Stimulated activated CD4-positive, alpha-beta T cell treated with anti-CD3 and anti-CD28 coated beads, Interleukin-15, amount 100 ng/mL, for 48 hours (primary cell): ENCODE data around the gene CD82.
"Not testable (repeated sequence)": the region's sequence is repeated elsewhere in the genome, so short reads cannot be mapped to it uniquely, and the experiment has no call there.

Experiments used
- DNase-seq, 2 donors: peaks; one replicate each; pipeline ENCODE4 v3.0.0-alpha.2; 2020; ENCODE audit warnings: low read depth in 2 of 2

The CD82 gene

DNA sequence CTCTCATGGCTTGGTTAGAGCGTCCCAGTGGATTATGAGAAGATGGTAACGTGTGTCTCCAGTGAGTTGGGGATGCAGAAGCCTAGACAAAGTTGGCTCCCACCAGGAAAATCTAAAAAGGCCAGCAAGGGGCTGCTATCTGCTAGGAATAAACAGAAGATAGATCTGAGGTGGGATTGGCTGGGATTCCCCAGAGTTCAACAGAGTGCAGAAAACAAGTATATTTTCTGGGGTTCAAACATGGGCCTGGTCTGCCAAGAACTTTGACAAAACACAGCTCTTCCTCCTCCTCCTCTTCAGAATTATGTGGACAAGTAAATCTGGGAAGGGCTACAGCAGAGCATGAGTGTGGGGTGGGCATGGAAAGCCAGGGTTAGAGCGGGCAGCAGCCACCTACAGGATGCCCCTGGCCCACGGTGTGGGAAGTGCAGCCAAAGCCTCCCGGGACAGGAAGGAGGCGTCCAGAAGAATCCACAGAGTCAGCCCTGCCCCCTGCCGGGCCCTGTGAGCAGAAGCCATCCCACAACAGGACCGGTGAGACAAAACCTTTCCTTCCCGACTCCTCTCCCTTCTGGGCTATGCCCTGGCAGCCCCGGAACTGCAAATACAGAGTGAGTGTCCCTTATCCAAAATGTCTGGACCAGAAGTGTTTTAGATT is 67.1 kb downstream of the CD82 start:
- DNase-seq: peak in 1 of 2 donors; percentile 33

DNA sequence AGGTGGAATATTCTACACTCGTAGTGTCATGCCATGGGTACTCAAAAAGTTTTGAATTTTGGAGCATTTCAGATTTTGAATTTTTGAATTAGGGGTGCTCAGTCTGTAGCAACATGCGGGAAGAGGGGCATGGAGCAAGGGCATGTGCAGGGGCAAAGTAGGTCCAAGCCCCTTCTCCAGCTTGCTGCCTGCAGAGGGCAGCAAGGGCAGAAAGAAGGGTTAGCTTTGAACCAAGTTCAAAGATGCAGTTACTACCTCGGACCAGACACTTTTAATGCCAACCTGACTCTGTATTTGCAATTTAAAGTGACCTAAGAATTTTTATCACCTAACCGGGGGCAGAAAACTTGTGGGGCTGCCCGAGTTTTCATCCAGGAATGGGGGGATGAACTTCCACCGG is 68.2 kb downstream of the CD82 start:
- DNase-seq: no peak

DNA sequence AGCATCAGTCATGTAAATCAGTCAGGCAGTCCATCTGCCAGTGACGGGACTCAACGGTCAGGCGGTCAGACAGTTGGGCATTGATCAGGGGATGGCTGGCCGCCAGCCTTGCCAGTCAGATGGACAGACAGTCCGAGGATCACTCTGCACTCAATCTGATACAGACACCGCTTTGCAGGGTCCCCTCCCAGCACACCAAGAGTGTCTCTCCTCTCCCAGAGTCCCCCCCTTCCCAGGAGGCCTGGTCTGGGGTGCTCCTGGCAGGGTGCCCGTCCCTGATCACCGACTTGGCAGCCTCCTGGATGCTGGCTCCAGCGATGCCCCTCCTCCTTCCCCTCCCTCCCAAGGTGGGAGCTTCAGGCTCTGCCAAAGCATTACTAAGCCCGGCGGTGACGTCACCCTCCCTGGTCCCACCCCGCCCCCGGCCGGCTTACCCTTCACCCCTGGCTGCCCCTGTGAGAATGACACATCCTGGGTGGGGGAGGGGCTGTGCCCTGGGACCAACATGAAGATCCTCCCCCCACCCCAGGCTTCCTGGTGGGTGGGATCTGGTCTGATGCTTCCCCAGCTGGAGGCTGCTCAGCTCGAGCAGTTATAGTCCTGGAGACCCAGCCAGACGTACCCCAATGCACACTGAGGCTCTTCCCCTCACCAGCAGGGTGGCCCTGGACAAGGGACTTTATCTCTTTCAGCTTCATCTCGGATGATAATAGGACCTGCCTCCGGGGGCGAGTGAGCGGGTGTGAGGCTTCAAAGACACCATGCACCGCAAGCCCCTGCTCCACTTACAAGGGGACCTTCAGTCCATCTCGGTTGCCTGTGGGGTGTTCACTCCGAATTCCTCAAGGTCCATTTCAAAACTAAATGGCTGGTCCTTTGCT is 69.2 kb downstream of the CD82 start:
- DNase-seq: no peak

DNA sequence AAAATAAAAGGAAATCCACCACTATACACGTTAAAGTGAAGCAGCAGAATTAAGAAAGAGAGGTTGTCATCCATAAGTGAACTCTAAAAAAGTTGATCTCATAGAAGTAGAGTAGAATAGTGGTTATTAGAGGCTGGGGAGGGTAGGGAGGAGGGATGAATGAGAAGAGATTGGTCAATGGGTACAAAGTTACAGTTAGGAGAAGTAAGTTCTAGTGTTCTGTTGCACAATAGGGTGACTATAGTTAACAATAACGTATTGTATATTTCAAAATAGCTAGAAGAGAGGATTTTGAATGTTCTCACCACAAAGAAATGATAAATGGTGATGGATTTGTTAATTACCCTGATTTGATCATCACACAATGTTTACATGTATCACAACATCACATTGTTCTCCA is 72.0 kb downstream of the CD82 start:
- DNase-seq: no peak

DNA sequence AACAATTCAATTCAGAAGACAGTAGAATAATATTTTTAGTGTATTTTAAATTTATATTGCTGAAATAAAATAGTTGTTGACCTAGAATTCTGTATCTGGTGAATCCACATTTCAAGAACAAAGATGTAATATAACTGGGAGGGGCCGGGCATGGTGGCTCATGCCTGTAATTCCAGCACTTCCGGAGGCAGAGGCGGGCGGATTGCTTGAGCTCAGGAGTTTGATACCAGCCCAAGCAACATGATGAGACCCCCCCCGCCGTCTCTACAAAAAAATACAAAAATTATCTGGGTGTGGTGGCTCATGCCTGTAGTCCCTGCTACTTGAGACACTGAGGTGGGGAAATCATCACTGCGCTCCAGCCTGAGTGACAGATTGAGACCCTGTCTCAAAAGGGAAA is 72.6 kb downstream of the CD82 start:
- DNase-seq: no peak

DNA sequence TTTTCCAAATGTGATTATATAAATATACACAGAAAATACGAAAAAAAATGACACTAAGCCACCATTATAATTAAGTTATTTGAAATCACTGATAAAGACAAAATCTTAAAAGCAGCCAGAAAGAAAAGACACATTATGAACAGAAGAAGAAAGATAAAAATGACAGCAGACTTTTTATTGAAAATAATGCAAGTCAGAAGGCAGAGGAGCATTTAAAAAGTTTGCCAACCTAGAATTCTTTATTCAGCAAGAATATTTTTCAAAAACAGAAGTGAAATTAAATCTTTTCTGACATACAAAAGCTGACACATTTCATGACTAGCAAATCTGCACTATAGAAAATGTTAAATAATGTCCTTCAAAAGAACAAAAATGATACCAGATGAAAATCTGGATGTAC is 77.8 kb downstream of the CD82 start:
- no peak for DNase-seq

DNA sequence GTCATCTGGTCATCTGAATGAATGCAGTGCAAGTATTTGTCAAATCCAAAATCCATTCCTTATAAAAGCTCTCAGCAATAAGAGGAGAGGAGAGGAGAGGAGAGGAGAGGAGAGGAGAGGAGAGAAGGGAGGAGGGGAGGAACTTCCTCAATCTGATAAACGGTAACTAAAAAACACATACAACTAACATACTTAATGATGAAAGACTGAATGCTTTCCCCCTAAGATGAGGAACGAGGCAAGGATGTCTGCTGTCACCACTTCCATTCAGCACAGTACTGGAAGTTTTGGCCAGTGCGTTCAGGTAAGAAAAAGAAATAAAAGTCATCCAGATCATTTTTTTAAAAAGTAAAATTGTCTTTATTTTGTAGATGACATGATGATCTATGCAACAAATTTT is 80.4 kb downstream of the CD82 start:
- no peak for DNase-seq

DNA sequence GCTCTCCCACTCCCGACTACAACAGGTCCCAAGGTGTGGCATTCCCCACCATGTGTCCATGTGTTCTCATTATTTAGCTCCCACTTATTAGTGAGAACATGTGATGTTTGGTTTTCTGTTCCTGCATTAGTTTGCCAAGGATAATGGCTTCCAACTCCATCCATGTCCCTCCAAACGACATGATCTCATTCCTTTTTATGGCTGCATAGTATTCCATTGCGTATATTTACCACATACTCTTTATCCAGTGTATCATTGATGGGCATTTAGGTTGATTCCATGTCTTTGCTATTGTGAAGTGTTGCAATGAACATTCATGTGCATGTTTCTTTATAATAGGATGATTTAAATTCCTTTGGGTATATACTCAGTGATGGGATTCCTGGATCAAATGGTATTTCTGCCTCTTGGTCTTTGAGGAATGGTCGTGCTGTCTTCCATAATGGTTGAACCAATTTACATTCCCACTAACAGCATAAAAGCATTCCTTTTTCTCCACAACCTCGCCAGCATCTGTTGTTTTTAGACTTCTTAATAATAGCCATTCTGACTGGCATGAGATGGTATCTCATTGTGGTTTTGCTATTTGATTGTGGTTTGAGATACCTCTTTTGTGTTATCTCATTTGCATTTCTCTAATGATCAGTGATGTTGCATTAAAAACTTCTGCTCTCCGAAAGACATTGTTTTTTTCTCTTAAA is 81.9 kb downstream of the CD82 start:
- DNase-seq: not testable (repeated sequence)

DNA sequence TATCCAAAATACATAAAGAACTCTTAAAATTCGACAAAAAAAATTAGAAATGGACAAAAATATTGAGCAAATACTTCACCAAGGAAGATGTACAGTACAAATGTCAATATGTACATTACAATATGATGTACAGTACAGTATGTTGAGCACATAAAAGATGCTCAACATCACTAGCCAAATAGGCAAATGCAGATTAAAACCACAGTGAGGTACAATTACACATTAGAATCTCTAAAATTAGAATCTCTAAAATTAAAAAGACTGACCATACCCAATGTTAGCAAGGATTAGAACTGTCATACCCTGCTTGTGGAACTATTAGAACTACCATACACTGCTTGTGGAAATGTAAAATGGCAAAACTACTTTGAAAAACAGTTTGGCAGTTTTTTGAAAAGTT is 82.6 kb downstream of the CD82 start:
- no peak for DNase-seq

DNA sequence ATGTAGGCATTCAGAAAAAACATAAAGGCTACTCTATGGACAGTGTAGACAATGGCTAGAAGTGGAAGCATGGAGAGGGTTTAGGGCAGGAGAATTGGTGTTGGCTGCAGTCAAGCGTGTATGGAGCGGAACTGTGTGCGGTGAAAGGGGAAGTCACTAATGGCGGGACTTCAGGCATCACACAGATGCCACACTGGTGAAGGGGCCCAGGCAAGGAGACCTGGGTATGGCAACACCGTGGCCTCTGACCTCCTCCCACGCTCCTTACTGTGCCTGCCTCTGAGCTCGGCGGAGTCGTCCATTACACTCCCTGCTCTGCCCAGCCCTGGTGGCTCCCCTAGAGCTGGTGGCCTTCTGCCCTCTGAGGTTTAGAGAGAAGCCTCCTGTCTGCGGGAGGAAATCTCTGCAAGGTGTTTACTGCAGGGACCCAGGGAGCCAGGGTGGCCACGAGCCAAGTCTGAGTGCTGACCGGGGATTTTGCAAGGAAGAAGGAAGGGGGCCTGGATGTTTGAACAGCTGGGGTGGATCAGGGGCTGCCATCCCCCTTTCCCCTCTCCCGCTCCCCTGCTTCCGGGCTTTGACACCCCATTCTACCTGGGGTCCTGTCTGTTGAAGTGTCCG is 86.2 kb downstream of the CD82 start:
- no peak for DNase-seq

DNA sequence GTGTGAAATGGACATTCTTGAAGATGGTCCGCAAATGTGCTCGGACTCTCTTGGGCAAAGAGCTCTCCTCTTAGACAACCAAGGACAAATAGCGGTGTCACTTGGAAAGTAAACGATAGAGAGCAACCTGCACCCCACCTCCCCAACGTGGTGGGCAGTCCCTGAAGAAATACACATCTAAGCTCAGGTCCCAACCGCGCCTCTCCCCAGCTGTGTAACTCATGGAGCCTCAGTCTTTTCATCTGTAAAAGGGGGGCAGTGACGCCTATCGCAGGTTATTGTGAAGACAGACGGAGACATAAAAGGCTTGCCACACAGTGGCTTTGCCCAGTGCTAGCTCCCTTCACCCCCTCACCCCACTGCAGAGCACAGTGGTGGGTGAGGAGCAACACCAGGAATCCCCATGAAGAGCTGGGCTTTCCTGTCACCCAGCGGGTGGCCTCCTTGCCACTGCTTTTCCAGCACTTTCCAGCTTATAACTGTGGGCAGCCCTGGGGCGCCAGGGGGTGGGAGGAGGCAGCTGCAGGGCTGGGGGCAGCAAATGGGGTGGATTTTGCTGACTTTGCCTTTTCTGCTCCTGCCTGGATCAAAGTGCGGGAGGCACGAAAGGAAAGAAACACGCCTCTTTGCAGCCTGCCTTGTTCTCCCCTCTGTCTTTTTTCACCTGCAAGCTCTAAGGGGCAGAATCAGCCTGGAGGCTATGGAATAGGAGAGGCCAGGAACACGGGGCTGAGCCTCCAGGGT is 87.6 kb downstream of the CD82 start:
- no peak for DNase-seq

DNA sequence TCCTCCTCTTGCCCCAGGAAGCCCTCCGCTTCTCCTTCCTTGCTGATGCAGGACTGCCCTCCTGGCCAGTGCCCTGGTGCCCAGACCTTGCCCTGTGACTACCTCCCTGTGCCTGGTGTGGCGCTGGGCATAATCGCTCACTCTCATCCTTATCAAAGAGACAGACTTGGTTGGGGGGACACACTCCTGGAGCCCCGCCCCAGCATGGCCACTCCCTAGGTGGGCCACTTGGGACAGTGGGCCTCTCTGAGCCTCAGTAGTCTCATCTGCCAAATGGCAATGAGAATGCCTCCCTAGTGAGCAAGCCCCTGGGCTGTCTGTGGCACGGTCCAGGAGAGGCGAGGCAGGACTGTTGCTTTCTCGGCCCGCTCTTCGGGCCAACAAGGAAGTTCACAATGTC is 88.6 kb downstream of the CD82 start:
- no peak for DNase-seq

DNA sequence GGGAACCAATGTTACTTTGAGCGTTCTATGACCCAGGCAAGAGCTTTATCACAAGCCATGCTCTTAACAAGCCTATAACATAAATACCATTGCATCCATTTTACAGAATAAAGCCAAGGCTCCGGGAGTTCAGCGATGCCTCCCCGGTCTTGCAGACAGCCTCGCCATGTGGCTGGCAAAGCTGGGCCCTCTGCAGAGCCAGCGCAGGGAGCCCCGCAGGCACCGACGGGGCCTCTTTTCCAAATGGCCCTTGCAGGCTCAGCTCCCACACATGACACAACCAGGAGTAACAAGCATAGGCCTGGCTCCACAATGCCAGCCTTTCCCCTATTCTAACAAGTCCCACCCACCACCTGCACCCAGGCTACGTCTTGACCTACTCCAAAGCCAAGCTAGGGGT is 89.1 kb downstream of the CD82 start:
- no peak for DNase-seq

DNA sequence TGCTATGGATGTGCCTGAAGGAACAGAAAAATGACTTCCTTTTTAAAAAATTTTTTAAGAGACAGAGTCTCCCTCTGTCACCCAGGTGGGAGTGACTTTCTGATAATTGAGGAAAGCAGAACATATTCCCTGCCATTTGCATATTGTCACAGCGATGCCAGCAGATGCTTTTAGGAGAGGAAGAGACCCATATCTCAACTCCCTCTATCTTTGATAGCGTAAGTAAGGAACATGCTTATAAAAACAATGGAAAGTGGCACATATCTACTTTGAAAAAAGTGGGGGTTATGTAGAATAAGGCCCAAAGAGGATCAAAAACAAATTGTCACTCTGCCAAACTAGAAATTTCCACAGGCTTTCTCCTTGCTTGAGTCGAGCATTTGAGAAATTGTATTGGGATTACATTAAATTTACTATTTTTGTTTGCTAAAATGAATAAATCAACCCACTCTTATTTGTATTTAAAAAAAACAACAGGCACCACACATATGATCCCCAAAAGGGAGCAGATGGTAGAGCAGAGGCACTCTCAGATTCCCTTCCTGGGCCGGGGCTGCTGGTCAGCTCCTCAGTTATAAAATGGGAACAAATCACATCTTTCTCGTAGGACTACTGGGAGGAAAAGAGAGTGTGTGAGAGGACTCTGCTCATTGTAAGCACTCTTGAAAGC is 92.5 kb downstream of the CD82 start:
- no peak for DNase-seq

DNA sequence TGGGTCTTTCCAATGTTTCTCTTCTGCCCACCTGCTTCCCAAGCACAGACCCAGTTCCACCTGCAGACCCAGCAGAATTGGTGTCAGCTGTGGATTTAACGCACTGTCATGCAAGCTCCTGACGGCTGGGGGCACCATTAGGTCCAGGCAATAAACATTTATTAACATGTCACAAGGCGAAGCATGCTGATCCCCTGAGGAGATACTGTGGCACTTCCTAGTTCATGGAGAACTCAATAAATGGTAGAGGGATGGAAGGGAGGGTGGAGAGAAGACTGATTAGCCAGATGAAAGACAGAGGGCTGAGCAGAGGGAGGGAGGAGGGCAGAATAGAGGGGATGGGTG is 93.0 kb downstream of the CD82 start:
- DNase-seq: no peak

DNA sequence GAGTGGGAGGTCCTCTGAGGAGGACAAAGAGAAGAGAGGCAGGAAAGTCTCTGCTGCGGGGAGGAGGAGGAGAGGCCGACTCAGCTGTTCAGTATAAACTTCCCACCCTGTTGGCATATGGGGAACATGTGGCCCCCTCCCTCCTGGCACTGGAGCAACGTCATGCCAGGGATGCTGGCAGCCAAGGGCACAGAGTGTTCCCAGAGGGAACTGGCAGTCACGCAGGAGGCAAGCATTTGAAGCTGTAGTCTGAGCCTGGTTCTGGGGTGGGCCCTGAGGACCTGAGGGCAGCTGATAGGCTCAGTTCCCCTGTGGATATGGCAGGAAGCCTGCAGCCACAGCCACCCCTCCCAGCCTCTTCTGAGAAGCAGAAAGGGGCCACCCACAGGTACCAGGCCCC is 94.2 kb downstream of the CD82 start:
- no peak for DNase-seq

DNA sequence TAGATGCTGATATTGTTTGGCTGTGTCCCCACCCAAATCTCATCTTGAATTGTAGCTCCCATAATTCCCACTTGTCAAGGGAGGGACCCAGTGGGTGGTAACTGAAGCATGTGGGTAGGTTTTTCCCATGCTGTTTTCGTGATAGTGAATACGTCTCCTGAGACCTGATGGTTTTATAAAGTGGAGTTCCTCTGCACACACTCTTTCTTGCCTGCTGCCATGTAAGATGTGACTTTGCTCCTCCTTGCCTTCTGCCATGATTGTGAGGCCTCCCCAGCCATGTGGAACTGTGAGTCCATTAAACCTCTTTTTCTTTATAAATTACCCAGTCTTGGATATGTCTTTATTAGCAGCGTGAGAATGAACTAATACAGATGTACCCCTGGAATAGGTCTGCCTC is 95.1 kb downstream of the CD82 start:
- DNase-seq: not testable (repeated sequence)

DNA sequence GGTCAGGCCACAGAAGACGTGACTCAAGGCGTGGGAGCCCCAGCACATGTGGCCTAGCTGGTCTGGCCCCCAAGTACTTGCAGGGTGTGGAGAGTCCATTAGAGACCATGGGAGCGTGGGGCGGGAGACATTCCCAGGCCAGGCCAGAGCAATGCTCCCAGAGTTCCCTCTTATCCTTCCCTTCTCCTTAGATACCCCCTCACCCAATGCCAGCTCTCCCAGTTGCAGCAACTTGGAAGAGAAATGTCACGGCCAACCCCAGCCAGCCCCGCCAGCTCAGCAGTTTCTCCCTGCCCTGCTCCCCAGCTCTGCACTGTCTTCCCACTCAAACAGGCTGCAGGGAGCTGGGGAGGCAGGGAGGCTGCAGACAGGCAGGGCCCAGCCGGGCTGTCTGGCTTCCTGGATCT is 95.9 kb downstream of the CD82 start:
- DNase-seq: no peak
